Activated T-helper 9 cell treated with anti-CD3 and anti-CD28 coated beads, Interleukin-2, amount 50 U/mL, for 16 hours (primary cell): Measurements from ENCODE around the gene MCF2L2.

Experiments used
- DNase-seq: peaks from one replicate; pipeline ENCODE4 v3.0.0-alpha.2; 2020; ENCODE audit warnings: low read depth

Gene MCF2L2

DNA sequence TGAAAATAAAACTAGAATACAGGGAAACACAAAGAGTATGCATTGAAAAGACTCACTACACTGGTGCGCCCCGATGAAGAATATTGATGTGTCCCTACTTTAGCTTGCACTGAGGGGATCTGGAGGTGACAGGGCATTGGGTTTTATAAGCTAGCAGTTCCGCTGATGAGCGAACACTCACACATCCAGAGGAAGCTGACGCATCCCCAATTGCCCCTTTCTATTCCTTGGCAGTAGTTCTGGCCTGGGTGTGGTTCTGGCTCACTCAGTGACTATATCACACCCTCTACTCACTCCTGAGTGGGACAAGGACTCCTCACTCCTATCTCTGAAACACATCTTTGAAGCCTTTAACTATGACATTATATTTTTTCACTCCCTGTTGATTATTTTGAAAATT is 104.3 kb downstream of the MCF2L2 start:
- DNase-seq, result no peak

DNA sequence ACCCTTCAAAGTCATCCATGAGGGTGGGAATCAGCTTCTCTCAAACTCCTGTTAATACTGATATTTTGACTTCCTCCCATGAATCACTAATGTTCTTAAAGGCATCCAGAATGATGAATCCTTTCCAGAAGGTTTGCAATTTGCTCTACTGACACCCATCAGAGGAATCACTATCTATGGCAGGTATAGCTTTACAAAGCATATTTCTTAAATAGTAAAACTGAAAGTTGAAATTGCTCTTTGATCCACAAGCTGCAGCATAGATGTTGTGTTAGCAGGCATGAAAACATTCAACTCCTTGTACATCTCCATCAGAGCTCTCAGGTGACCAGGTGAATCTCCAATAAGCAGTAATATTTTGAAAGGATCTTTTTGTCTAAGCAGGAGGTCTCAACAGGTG is 109.0 kb downstream of the MCF2L2 start:
- no peak for DNase-seq

DNA sequence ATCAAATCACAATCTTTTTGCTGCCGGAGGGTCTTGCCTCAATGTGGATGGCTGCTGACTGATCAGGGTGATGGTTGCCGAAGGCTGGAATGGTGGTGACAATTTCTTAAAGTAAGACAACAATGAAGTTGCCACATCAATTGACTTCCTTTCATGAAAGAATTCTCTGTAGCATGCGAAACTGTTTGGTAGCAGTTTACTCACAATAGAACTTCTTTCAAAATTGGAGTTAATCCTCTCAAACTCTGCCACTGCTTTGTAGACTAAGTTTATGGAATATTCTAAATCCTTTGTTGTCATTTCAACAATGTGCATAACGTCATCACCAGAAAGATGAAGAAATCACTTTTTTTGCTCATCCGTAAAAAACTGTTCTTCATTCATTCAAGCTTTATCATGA is 109.5 kb downstream of the MCF2L2 start:
- no peak for DNase-seq

DNA sequence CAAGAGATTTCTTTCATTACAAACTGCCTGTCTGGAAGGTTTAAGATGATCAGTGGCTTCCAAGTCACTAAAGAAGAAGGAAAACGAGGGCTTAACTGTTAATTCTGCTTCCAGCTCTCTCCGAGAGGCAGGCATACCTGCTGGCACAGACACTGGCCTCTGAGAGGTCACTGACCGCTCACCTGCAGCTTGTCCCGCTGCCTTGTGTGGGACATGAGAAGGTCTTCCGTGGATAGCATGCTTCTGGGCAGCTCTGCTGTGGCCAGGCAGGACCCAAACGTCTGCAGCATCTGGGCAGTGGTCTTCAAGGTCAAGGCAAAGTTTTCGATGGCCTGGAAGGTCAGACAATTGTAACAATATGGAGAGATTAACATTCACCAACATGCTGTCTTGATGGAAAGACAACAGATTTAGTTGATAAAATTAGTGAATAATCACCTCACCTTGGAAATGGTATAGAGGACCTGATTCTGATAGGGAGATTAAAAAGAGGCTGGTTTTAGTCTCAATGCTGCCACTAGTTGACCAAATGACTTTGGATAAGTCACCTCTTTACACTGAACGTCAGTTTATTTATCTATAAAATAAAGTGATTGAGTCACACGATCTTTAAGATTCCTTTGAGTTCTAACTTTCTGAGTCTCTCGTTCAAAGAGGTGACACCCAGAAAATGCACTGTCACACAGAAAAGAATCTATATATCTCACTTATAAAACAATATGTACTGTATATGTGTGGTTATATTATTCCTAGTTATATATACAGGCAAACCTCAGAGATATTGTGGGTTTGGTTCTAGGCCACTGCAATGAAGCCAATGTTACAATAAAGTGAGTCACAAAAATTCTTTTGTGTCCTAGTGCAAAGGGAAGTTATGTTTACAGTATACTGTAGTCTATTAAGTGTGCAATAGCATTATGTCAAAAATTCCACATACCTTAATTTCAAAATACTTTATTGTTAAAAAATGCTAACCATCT is 110.2 kb downstream of the MCF2L2 start:
- DNase-seq, result no peak

DNA sequence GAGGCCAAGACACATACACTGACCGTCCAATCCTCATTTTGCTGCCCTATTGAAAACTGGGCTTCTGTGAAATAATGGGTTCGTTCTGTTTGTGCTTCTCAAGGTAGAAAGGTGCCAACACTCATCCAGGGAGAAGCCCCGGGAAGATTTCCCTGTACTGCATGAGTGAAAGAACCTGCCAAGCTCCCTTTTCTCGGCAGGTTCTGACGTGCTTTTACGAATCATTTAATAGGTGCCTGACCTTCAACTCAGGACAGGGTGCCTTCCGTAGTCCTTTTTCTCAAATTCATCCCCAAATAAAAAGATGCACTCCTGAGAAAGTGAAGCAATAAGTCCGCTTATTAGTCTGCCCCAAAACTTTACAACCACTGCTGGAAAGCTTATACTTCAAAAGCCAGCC is 111.1 kb downstream of the MCF2L2 start:
- no peak for DNase-seq

DNA sequence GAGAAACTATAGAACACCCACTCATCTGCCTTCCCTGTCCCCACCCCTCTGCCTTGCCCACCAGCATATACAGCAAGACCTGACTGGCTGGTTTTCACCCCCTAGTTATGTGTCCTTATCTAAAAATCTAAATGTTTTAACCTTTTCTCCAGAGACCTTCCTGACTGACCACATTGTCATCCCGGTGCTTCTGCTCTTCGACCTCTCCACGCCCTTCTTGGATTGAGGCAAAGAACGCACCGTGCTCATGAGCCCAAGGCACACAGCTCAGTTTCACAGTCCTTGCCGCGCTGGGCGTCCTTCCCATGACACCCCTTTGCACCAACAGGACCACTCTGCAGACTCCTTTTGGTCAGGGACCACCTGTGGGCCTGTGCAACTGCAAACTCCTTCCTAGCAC is 112.7 kb downstream of the MCF2L2 start:
- DNase-seq, result no peak

DNA sequence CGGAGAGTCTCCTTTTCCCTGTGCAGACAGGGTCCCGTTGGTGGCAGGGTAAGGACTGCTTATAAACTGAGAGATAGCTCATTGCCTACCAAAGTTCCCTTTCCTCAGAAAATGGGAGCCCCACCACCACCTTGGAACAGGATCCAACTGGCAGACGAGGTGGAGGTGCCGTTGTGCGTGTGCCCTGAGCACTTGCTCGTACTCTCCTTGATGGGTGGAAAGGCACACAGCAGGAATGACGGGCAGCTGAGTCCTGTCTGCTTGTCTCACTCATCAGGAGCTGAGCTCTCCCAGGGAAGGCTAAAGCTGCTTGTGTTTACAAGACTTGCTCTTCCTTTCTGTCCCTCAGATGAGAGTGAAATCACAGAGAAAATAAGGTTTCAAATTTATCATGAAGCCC is 114.7 kb downstream of the MCF2L2 start:
- DNase-seq, result no peak

DNA sequence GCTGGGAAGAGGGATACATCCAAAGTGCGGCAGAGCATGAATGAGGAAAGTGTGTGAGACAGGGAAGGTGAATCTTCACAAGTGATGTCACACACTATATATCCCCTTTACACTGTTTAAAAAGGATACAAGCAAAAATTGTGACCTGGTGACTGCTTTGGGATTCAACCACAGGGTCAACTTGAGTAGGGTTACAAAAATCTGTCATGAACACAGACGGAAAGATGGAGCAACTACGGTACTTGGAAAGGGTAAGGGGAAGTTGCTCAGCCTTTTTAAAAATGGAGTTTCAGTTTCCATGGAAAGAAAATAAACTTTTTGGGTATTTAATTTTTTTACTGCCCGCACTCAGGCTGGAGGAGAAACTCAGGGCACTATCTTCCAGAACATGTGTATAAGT is 115.1 kb downstream of the MCF2L2 start:
- DNase-seq, result no peak

DNA sequence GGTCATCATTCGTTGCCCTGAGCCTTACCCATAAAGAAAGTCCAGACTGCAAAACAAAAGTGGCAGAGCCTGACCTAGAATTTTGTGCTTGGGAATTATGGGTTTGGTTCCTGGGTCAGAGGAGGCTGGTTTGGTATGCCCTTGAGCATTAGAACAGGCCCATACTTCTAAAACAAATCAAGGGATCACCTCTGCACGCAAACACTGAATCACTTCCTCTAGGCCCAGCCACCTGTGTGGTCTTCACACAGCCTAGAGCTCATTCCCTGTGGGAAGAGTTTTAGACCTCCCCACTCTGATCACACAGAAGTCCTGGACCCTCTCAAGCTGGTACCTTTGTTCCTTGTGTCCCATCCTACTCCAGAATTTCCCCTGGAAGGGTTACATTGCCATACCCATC is 116.0 kb downstream of the MCF2L2 start:
- no peak for DNase-seq

DNA sequence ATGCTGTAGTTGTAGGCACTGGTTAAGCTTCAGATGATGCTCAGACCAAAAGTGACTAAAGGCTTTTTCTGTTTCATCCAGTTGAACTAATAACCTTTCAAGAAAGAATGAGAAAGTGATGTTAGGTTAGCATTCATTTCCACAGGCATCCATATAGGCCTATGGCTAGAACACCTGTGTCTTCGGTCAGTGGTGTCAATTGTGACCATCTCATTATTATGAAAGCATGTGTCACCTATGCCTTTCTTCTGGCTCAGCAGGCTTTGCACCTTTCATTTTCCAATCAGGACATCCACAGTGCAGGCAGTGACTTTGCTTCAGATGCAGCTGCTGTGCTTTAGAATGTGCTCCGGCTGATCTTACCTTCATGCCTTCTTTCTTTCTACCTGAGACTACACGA is 117.5 kb downstream of the MCF2L2 start:
- DNase-seq, result no peak

DNA sequence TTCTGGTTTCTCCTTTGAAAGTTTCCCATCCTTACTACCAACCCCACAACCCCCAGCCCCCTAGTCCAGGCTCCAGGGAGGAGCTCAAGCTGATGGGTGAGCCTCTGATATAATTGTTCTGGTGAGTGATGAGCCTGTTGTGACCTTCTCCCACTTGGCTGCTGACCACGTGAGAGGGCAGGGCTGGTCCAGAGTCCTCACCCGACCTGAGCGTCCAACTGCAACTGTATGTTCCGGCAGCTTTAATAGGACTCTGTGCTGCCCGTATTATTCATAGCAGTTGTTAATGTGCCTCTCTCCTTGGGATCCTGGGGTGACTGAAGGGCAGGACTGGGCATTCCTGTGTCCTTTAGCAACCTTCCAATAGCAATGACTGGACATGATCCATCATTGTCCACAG is 119.1 kb downstream of the MCF2L2 start:
- DNase-seq, result no peak

DNA sequence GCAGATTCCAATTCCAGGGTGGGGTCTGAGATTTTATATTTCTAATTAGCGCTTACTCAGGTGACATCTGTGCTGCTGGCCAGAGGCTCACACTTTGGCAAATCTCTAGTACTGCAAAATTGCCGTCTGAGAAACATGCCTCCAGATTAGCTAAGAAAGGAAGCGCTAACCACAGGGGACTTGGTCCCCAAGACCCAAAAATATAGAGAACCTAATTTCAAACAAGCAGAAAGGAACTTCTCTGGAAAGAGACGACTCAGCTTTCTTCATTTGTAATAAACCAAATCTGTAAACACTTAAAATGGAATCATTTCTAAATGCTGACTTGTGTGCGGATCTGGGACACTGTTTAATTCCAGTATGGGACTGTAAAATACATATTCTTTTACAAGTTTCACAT is 119.7 kb downstream of the MCF2L2 start:
- DNase-seq, result no peak

DNA sequence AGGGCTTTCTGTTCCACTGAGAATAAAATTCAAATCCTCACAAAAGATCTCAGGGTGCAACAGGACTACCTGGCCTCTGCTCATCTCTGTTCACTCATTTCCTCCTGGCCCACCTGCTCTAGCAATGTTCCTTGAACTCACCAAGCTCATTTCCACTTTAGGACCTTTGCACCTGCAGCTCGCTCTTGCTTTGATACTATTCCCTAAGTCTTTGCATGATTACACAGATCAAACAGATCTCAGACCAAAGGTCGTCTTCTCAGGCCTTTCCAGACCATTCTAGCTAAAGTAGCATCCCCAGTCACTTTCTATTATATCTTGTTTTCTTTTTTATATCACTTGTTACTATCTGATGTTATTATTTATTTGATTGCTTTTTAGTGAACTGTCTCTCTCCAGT is 120.7 kb downstream of the MCF2L2 start:
- no peak for DNase-seq

DNA sequence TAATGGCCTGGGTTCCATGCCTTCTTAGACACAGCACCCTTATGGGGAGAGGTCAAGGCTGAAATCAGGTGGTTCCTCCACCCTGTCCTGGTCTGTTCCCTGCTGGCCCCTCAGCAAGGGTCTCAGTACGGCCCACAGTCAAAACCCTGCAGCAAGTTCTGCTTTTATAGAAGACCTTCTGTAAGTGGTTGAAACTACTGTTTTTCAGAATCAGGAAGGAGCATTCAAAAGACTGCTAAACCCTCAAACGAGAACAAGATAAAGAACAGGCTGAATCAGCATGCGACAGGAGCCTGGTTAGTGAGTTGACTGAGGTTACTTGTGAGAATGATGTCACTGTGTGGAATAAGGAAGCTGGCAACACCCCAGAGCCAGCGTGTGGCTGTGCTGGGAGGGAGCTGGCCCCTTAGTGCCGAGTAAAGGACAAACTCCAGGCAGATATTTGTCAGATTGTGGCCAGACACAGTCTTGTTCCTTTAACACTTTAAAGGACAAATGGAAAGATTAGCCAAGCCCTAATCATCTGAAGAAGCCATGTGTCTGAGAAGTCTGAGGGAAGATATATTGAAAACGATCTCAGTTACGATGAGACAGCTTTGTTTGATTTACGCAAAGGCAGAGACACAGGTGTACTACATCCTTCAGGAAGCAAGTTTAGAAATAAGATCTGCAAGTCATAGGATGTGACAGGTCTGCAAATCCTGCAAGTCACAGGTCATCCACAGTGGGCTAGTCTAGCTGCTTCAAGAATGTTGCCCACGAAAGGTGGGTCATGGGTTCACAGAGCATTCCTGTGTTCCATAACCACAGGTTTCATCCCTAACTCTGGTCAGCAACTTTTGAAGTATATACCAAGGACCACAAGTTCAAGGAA is 121.4 kb downstream of the MCF2L2 start:
- no peak for DNase-seq

DNA sequence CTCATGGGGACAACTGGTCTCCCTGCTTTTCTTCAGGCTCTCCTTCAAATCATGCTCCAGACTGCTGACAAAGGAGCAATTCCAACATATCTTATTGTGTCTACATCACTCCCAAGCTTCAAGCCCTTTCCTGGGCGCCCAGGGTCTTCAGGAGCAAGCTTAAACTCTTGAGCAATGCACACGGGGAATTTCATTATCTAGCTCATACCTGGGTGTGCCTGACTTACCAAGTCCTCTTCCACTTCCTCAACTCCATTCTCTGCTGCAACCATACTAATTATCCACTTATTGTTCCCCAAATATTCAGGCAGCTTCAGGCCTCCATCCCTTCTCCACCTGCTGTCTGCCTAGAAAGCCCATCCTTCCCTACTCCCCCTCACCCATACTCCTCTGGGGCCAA is 124.7 kb downstream of the MCF2L2 start:
- no peak for DNase-seq

DNA sequence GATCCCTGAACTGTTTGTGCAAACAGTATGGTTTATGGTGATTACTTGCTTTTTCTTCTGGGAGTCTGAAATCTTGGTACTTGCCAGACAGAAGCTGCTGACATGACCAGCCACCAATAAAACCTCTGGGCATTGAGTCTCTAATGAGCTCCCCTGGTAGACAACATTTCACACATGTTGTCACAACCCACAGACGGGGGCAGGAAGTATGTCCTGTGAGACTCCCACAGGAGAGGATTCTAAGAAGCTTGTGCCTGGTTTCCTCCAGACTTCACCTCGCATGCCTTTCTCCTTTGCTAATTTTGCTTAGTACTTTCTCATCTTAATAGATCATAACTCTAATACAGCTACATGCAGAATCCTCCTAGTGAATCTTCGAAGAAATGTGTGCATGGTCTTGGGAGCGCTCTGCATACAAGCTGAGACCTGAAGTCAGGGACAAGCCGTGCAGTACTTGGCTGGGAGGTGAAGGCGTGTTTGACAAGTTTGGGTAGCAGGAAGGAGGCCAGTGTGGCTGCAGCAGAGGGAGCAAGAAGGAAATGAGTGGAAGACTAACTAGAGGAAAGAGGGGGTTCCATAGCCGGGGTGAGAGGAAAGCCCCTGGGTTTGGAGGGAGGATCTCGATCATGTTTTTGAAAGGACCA is 126.4 kb downstream of the MCF2L2 start:
- DNase-seq, result no peak

DNA sequence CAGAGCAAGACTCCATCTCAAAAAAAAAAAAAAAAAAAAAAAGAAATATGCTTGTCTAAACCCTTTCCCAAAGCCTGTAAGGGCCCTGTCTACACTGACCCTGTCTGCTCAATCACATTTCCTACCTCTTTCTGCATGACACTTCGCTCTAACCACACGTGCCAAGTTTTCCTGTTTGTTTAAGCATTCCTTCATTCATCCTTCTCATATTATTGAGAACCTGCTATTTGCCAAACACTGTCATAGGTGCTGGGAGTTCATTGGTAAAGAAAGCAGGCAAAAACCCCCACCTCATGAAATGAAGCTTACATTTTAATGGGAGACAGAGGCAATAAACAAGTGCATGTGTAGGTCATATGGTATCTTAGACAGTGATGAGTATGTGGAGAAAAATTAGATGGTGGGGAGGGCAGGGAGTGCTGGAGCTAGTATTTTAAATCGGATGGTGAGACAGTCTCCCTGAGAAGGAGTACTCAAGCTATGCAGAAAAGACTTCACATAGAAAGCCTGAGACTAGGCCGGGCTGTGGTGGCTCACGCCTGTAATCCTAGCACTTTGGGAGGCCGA is 127.3 kb downstream of the MCF2L2 start:
- DNase-seq, result no peak

DNA sequence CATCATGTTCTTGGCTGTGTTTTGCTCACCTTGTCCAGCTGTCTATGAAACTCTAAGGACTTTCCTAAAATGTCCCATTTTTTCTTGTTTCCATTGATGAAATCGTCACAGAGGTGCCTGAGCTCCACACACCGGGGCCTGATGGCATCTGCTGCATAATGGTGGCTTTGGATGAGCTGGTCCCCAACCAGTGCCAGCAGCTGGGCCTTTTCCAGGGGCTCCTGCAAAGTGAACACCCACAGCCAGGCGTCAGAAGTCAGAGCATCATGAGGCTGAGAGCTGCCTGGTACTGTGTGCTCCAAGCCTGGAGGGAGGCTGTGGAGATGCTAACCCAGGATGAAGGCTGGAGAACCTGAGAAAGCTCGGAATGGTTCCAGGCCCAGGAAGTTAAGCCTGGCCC is 128.4 kb downstream of the MCF2L2 start:
- no peak for DNase-seq

DNA sequence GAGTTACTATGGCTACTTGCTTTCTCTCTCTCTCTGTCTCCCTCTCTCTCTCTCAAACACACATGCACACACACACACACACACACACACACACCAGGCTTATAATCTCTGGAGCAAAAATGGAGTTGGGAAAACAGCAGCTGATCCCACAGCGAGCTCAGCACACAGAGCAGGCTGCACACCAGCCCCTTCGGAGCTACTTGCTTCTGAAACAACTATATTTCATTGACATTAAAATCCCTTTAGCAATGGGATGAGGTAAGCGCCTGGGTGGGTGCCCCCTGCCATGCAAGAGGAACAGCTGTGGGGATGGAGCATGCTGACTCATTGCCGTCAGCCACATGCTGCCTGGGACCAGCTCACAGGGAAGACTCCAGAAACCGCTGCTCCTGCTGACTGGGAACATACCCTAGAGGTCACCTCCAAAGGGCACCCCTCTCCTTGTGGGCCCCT is 129.7 kb downstream of the MCF2L2 start:
- no peak for DNase-seq

DNA sequence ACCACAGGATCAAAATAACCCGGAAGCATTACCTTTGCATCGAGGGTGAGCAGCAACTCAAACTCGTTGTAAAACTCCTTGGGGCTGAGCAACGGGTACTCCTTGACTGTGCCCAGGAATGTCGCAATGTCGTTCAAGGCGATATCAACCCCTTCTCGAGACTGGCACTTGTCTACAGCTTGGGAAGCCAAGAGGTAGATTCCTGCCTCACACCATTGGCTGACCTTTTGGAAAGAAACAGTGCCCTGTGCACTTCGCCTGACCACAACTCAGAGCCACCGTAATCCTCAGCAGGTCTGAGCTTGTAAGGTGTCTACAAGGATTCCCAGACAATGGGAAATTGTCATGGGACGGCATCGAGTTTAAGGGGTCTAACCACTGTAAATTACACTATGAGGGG is 131.5 kb downstream of the MCF2L2 start:
- no peak for DNase-seq

DNA sequence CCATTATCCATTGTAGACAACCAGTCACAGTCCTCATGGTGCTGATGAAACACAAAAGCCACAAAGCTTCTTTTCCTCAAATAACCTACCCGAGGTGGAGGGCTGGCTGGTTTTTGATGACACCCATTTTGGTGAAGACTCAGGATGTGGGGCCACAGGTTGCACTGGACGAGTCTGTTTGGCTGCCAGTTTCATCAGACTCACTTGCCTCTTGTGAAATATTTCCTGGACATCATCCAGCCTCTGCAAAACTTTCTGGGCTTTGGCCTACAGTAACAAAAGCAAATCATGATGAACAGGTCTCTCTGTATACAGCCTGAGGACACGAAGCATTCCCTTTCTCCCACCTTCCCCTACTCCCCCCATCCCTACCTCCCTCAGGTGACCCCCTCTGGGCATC is 133.2 kb downstream of the MCF2L2 start:
- no peak for DNase-seq

DNA sequence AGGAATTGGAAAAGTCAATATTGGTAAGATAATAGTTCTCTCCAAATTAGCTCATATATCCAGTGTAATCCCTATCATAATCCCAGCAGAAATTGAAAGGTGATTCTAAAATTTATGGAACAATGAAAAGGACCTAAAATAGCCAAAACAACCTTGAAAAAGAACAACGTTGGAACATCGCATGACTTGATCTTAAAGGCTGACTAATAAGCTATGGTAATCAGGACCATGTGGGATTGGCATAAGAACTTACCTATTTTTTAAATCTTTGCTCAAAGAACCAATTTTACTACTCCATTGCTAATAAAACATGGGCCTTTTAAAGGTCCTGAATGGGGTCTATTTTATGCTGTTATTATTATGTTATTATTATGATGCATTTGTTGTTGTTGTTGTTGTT is 134.5 kb downstream of the MCF2L2 start:
- DNase-seq, result no peak
